GM12878 (cell line): ENCODE data around the gene AKT3. TPM values are rescaled to one million over a fixed set of nuclear protein-coding genes. Genes with fewer than 3 reads are reported as not detected.

ENCODE experiments used
- ATAC-seq: fragments of 200-7000 bp; cut with Tn5 transposase; 3 replicates; pipeline ENCODE4 v1.9.1; 2020; ENCODE audit warnings: mild to moderate bottlenecking, moderate library complexity
- BruUV-seq: library from RNA; stranded (reverse); fragments of 400-500 nt; replicated peaks from 2 replicates; lab custom pipeline; 2021; lab: Mats Ljungman, UMichigan
- CTCF ChIA-PET: fragments of 300-600 bp; sonication (Branson Sonifier 250); formaldehyde crosslinking; extraction: SDS; loops from one replicate; lab custom pipeline; 2021; ENCODE audit warnings: inconsistent platforms; lab: Yijun Ruan, JAX
- POLR2A ChIA-PET: fragments of 350-600 bp; formaldehyde crosslinking; extraction: SDS; loops from one replicate; lab custom pipeline; 2021; ENCODE audit warnings: inconsistent platforms; lab: Charles Lee
- RAD21 ChIA-PET: fragments of 300-600 bp; sonication (Branson Sonifier 250); formaldehyde crosslinking; loops from one replicate; lab custom pipeline; 2023; ENCODE audit warnings: antibody characterized with exemption; ENCODE audit not compliant: unreplicated experiment; lab: Charles Lee
- SMC1A ChIA-PET: fragments of 300-600 bp; sonication (Branson Sonifier 250); formaldehyde crosslinking; loops from one replicate; lab custom pipeline; 2023; ENCODE audit not compliant: unreplicated experiment, uncharacterized antibody; lab: Charles Lee
- DNase-seq: peaks from one replicate; pipeline ENCODE4 v3.0.0-alpha.2; 2011; ENCODE audit warnings: low read depth, low spot score
- FAIRE-seq: peaks from 3 replicates; lab custom pipeline; 2011; peaks lifted over from hg19 to GRCh38; lab: Jason Lieb, UNC
- H2AFZ ChIP-seq: 2 replicates; pipeline ENCODE4 v1.6.0; 2011; ENCODE audit warnings: low read depth, low read length, control low read depth; ENCODE audit not compliant: control insufficient read depth
- H3K27ac ChIP-seq: 2 replicates; pipeline ENCODE4 v1.5.1; 2011; ENCODE audit warnings: control low read depth; ENCODE audit not compliant: control insufficient read depth, insufficient read depth
- H3K27me3 ChIP-seq, 2 experiments: replicated peaks in 1 of 2; 2 replicates each; pipeline versions ENCODE4 v1.6.0 to v1.6.1; 2011; ENCODE audit warnings: low read length in 1 of 2; ENCODE audit not compliant: control insufficient read depth in 2 of 2, insufficient read depth in 2 of 2
- H3K36me3 ChIP-seq, 2 experiments: 2 replicates each; pipeline ENCODE4 v1.5.1; 2011; ENCODE audit warnings: low read length in 1 of 2; ENCODE audit not compliant: control insufficient read depth in 2 of 2, insufficient read depth in 2 of 2
- H3K4me1 ChIP-seq: 2 replicates; pipeline ENCODE4 v1.6.1; 2011; ENCODE audit warnings: mild to moderate bottlenecking, low read length, moderate library complexity, mixed read lengths; ENCODE audit not compliant: control insufficient read depth, insufficient read depth
- H3K4me2 ChIP-seq: 2 replicates; pipeline ENCODE4 v1.6.0; 2011; ENCODE audit warnings: control low read depth; ENCODE audit not compliant: control insufficient read depth, insufficient read depth
- H3K4me3 ChIP-seq: fragments of 200-600 bp; sonication (generic); 2 replicates; pipeline ENCODE4 v1.5.1; 2016
- H3K79me2 ChIP-seq: 2 replicates; pipeline ENCODE4 v1.6.0; 2011; ENCODE audit warnings: low read length; ENCODE audit not compliant: control insufficient read depth, insufficient read depth
- H3K9ac ChIP-seq: 2 replicates; pipeline ENCODE4 v1.8.0; 2011; ENCODE audit warnings: low read length, control low read depth, mixed read lengths; ENCODE audit not compliant: control insufficient read depth, insufficient read depth
- H3K9me3 ChIP-seq: replicated peaks from 3 replicates; pipeline ENCODE4 v1.5.1; 2011; ENCODE audit warnings: mild to moderate bottlenecking, low read length; ENCODE audit not compliant: control insufficient read depth, insufficient read depth
- H4K20me1 ChIP-seq: 2 replicates; pipeline ENCODE4 v1.6.0; 2011; ENCODE audit not compliant: control insufficient read depth, insufficient read depth
- CBFB ChIP-seq: IDR thresholded peaks from 2 replicates; pipeline ENCODE4 v1.6.1; 2016; ENCODE audit warnings: antibody characterized with exemption, low read depth
- EED ChIP-seq: sonication (generic); IDR thresholded peaks from 2 replicates; pipeline ENCODE4 v1.6.1; 2016; ENCODE audit warnings: antibody characterized with exemption, low read depth
- ESRRA ChIP-seq: IDR thresholded peaks from 2 replicates; pipeline ENCODE4 v1.6.1; 2012; ENCODE audit warnings: mild to moderate bottlenecking, low read length, improper control_type of control experiment
- FOS ChIP-seq: IDR thresholded peaks from 3 replicates; pipeline ENCODE4 v1.6.1; 2011; ENCODE audit warnings: borderline replicate concordance; ENCODE audit not compliant: insufficient read length; ENCODE audit errors: extremely low read depth
- MAX ChIP-seq: IDR thresholded peaks from 2 replicates; pipeline ENCODE4 v1.6.1; 2012; ENCODE audit warnings: low read depth, low read length, improper control_type of control experiment
- POLR2AphosphoS5 ChIP-seq: IDR thresholded peaks from 2 replicates; pipeline ENCODE4 v1.6.1; 2011; ENCODE audit warnings: mild to moderate bottlenecking, low read length, inconsistent platforms
- RELA ChIP-seq: fragments of 450-650 bp; IDR thresholded peaks from 2 replicates; pipeline ENCODE4 v1.8.0; 2014; ENCODE audit warnings: borderline replicate concordance; ENCODE audit not compliant: partially characterized antibody
- SMAD5 ChIP-seq: IDR thresholded peaks from 2 replicates; pipeline ENCODE4 v1.6.1; 2016; ENCODE audit warnings: antibody characterized with exemption, low read depth
- YBX1 ChIP-seq: fragments of 450-650 bp; IDR thresholded peaks from 2 replicates; pipeline ENCODE4 v1.6.1; 2016; ENCODE audit warnings: antibody characterized with exemption
- ZNF592 ChIP-seq: fragments of 450-650 bp; IDR thresholded peaks from 2 replicates; pipeline ENCODE4 v1.6.1; 2017; ENCODE audit warnings: mild to moderate bottlenecking, moderate library complexity
- WGBS: methylation state at CpG from one replicate; pipeline ENCODE4 v1.1.6; 2016; ENCODE audit warnings: low lambda C conversion rate; ENCODE audit not compliant: insufficient replicate concordance, insufficient coverage; ENCODE audit errors: missing lambda C conversion rate; 5-methylcytosine and 5-hydroxymethylcytosine counted together
- in situ Hi-C: fragments of 300-500 bp; cut with MboI; formaldehyde crosslinking; loops from 9 replicates; pipeline ENCODE4 v1.14.3; 2018; ENCODE audit warnings: mixed read lengths
- intact Hi-C: fragments of 100-400 bp; cut with micrococcal nuclease; formaldehyde crosslinking; loops from one replicate; pipeline ENCODE4 v1.14.2; 2022; ENCODE audit not compliant: unreplicated experiment
- polyA plus RNA-seq, 11 experiments: library from polyadenylated mRNA; depleted of rRNA in 4 of 11; unstranded in 6 of 11; stranded (reverse) in 5 of 11; fragments of >200 nt; fragmentation: Nextera tagmentation in 4 of 11; fragmentation: Illumina TruSeq in 1 of 11; extraction: Ambion mirVana in 4 of 11; extraction: Trizol in 1 of 11; gene quantifications; 1 replicate in 1 of 11; 2 replicates in 10 of 11; pipeline versions ENCODE4 v1.2.1 to v1.2.3, GENCODE V29; 2011 to 2016; ENCODE audit warnings: inconsistent platforms in 2 of 11, missing spikeins in 2 of 11, low read depth in 1 of 11
- total RNA-seq, 4 experiments: library from RNA; depleted of rRNA in 3 of 4; stranded (reverse); fragments of >200 nt in 3 of 4; fragmentation: Illumina TruSeq in 1 of 4; extraction: Trizol in 1 of 4; gene quantifications; 2 replicates each; pipeline versions ENCODE4 v1.2.1 to v1.2.3, GENCODE V29; 2013 to 2021

Gene AKT3
- total and polyA plus RNA-seq, 10 of the 15 experiments (the other 5 are each of a cell fraction or from before 2014, with no cell fraction given), result 0.03 to 0.56 (median 0.19) TPM

DNA sequence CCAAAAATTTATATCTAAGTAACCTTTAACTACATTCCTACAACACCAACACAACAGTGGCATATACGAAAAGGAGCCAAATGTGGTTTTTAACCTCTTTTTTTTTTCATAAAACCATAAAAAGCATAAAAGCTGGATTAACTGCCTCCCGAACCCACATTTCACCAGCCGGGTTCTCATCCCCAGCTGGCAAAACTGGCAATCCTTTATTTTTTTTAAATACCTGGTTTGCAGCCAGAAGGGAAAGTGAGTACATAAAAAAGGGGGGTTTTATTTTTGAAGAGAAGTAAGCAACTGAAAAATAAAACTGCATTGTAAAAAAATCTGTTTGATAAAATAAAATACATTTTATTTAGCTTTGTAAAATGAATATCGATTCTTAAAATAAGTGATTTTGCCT, 295.4 kb downstream of the AKT3 start:
- CTCF ChIA-PET, result no interaction called here
- no peak for FAIRE-seq

DNA sequence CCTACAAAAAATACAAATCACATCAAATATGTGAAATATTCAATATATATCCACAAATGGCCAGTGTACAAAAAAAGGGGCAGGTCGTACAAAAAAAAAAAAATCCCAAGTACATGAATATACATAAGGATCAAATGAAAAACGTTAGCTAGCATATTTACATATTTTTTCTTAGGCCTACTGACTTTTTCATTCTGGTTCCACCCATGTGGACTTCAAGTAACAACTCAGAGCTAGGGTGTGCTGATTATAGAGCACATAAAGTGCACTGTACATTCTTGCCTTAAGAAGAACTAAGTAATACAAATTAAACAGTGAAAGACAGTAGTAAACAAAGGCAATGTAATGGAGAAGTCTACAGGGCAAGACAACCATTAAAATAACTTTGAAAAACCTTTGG, 297.0 kb downstream of the AKT3 start:
- ATAC-seq, result no peak
- Histone ChIP-seq H3K79me2 (no peaks in the 10 kb centered on the region), H3K36me3 (no peaks in the 10 kb centered on the region), H2AFZ (no peak overlapping the region), H3K4me2 (no peak overlapping the region), H3K27me3 (no peaks in the 10 kb centered on the region), H3K4me1 (no peaks in the 10 kb centered on the region), H3K4me3 (no peak overlapping the region), H3K9ac (no peak overlapping the region), H4K20me1 (no peaks in the 10 kb centered on the region), H3K9me3 (no peaks in the 10 kb centered on the region), H3K27ac (no peak overlapping the region)
- SMC1A ChIA-PET, result interaction anchor here (0.6 to 1.3 kb wide), 2 partner anchors 16 to 38 kb away, joined by 3 read pairs; no protein-coding TSS in a partner anchor
- RAD21 ChIA-PET, result no interaction called here
- TF ChIP-seq FOS (no peak), YBX1 (no peak), ZNF592 (no peak), RELA (no peak), EED (no peak), POLR2AphosphoS5 (no peak), SMAD5 (no peak), CBFB (no peak), MAX (no peak)
- no TSS peak for BruUV-seq
- POLR2A ChIA-PET, result no interaction called here
- DNase-seq, result no peak
- CTCF ChIA-PET, result no interaction called here
- in situ Hi-C loops (no loop called here), intact Hi-C loops (no loop called here)
- 57% methylated on average over 2 of the region's 2 CpGs for WGBS
- FAIRE-seq, result no peak

More for the DNA sequence above, 295.4 kb downstream of the AKT3 start:
- Histone ChIP-seq H3K9me3 (no peaks in the 10 kb centered on the region), H4K20me1 (no peaks in the 10 kb centered on the region), H3K36me3 (no peaks in the 10 kb centered on the region), H3K27ac (no peak overlapping the region), H3K79me2 (no peaks in the 10 kb centered on the region), H2AFZ (no peak overlapping the region), H3K27me3 (no peaks in the 10 kb centered on the region)
- intact Hi-C loops, result no loop called here
- ChIA-PET RAD21 (no interaction called here), SMC1A (no interaction called here)
- 99% methylated on average over 4 of the region's 4 CpGs for WGBS
- ATAC-seq, result no peak
- no TSS peak for BruUV-seq
- TF ChIP-seq ESRRA, result no peak
- TF ChIP-seq, all 136 proteins: peak for 0
- POLR2A ChIA-PET, result no interaction called here
- Histone ChIP-seq H3K4me1 (no peaks in the 10 kb centered on the region), H3K4me3 (no peak overlapping the region), H3K4me2 (no peak overlapping the region), H3K9ac (no peak overlapping the region)
- in situ Hi-C loops, result no loop called here
- no peak for DNase-seq
